ENCODE data around the gene CRYBA2. TPM values are rescaled to one million over a fixed set of nuclear protein-coding genes. Genes with fewer than 3 reads are reported as not detected.

Gene CRYBA2
- total RNA-seq, 4 donors from 2014 or later: 2.4 to 14.2 (median 9.4) TPM; not detected in 1

- no peak overlapping the region for H3K4me3 ChIP-seq
- no peak overlapping the region for H3K27ac ChIP-seq
- no peaks in the 10 kb centered on the region for H3K9me3 ChIP-seq
- no peaks in the 10 kb centered on the region for H3K27me3 ChIP-seq
- no peak for TF ChIP-seq POLR2A (IDR thresholded peaks at IDR 0.05)
- TF ChIP-seq CTCF (IDR thresholded peaks at IDR 0.05): no peak
- H3K36me3 ChIP-seq: no peaks in the 10 kb centered on the region
- DNase-seq: no peak
- H3K4me1 ChIP-seq: no peaks in the 10 kb centered on the region
Observed at GRCh38 chr2:219009294-219009693, 16.1 kb upstream of the CRYBA2 start.

GRCh38 chr2:219003979-219004378 is 10.8 kb upstream of the CRYBA2 start:
- no peaks in the 10 kb centered on the region for H3K36me3 ChIP-seq
- peaks cover 3 to 21% (median 18%) of the 10 kb centered on the region in 4 donors for H3K4me1 ChIP-seq
- TF ChIP-seq CTCF (IDR thresholded peaks at IDR 0.05): no peak
- no peak for TF ChIP-seq POLR2A (IDR thresholded peaks at IDR 0.05)
- no peaks in the 10 kb centered on the region for H3K9me3 ChIP-seq
- H3K4me3 ChIP-seq: no peak overlapping the region
- H3K27ac ChIP-seq: no peak overlapping the region
- DNase-seq: no peak
- peaks cover 0 to 21% of the 10 kb centered on the region in 2 donors for H3K27me3 ChIP-seq

- TF ChIP-seq POLR2A (IDR thresholded peaks at IDR 0.05) (no peak), CTCF (IDR thresholded peaks at IDR 0.05) (no peak)
- peaks cover 3 to 21% (median 18%) of the 10 kb centered on the region in 4 donors for H3K4me1 ChIP-seq
- peak overlapping the region in 3 of 4 donors; percentile 33 to 60 (median 48) for H3K4me3 ChIP-seq
- H3K27me3 ChIP-seq: peaks cover 0 to 21% of the 10 kb centered on the region in 2 donors
- no peaks in the 10 kb centered on the region for H3K9me3 ChIP-seq
- no peak for DNase-seq
- no peaks in the 10 kb centered on the region for H3K36me3 ChIP-seq
- peak overlapping the region in 1 of 4 donors; percentile 91 for H3K27ac ChIP-seq
Observed at GRCh38 chr2:219003267-219003634, 10.0 kb upstream of the CRYBA2 start.

GRCh38 chr2:219002395-219003266 is 9.4 kb upstream of the CRYBA2 start:
- Histone ChIP-seq H3K9me3 (no peaks in the 10 kb centered on the region), H3K27ac (peak overlapping the region in 3 of 4 donors; percentile 55 to 91 (median 80)), H3K4me1 (peaks cover 3 to 21% (median 18%) of the 10 kb centered on the region in 4 donors), H3K27me3 (peaks cover 0 to 21% of the 10 kb centered on the region in 2 donors), H3K36me3 (no peaks in the 10 kb centered on the region), H3K4me3 (peak overlapping the region in 3 of 4 donors; percentile 33 to 60 (median 48))
- DNase-seq: peak; percentile 25 to 90 (median 84)
- TF ChIP-seq POLR2A (IDR thresholded peaks at IDR 0.05): peak; percentile 20 to 29
- peak in 4 of 6 experiments; percentile 25 to 80 (median 75) for TF ChIP-seq CTCF (IDR thresholded peaks at IDR 0.05)

- H3K4me1 ChIP-seq: peaks cover 3 to 21% (median 18%) of the 10 kb centered on the region in 4 donors
- no peaks in the 10 kb centered on the region for H3K9me3 ChIP-seq
- DNase-seq: peak in 2 of 3 donors; percentile 92 to 94
- peak; percentile 96 to 97 for TF ChIP-seq POLR2A (IDR thresholded peaks at IDR 0.05)
- peak in 1 of 6 experiments; percentile 6 for TF ChIP-seq CTCF (IDR thresholded peaks at IDR 0.05)
- no peaks in the 10 kb centered on the region for H3K36me3 ChIP-seq
- H3K27me3 ChIP-seq: peaks cover 0 to 21% of the 10 kb centered on the region in 2 donors
- H3K27ac ChIP-seq: peak overlapping the region in 3 of 4 donors; percentile 55 to 91 (median 80)
- peak overlapping the region; percentile 24 to 60 (median 40) for H3K4me3 ChIP-seq
Observed at GRCh38 chr2:219001577-219002394, 8.6 kb upstream of the CRYBA2 start.
